ENCODE data around the gene NGF.
"Not testable (repeated sequence)": the region's sequence is repeated elsewhere in the genome, so short reads cannot be mapped to it uniquely, and the experiment has no call there.

The NGF gene

GRCh38 chr1:115337633-115338456 lies at the start of gene NGF:
TSS of gene NGF (minus strand) at chr1:115338249. CDS start at chr1:115286795, 51,454 bp downstream.
- no peak for DNase-seq (ENCODE audit: low read depth)

DNA sequence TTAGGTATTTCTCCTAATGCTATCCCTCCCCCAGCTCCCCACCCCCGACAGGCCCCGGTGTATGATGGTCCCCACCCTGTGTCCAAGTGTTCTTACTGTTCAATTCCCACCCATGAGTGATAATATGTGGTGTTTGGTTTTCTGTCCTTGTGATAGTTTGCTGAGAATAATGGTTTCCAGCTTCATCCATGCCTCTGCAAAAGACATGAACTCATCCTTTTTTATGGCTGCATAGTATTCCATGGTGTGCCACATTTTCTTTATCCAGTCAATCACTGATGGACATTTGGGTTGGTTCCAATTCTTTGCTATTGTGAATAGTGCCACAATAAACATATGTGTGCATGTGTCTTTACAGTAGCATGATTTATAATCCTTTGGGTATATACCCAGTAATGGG lies 45.4 kb upstream of the NGF start:
- not testable (repeated sequence) for DNase-seq (ENCODE audit: low read depth)

GRCh38 chr1:115379943-115380342 lies 41.9 kb upstream of the NGF start:
- no peak for DNase-seq (ENCODE audit: low read depth)

- DNase-seq (ENCODE audit: low read depth): no peak
Measured at GRCh38 chr1:115377411-115377810, 39.4 kb upstream of the NGF start.

GRCh38 chr1:115374598-115374997 lies 36.5 kb upstream of the NGF start:
- no peak for DNase-seq (ENCODE audit: low read depth)

GRCh38 chr1:115373305-115373704 lies 35.3 kb upstream of the NGF start:
- DNase-seq (ENCODE audit: low read depth): peak; percentile 82

- DNase-seq (ENCODE audit: low read depth): no peak
Measured at GRCh38 chr1:115365738-115366137, 27.7 kb upstream of the NGF start.

DNA sequence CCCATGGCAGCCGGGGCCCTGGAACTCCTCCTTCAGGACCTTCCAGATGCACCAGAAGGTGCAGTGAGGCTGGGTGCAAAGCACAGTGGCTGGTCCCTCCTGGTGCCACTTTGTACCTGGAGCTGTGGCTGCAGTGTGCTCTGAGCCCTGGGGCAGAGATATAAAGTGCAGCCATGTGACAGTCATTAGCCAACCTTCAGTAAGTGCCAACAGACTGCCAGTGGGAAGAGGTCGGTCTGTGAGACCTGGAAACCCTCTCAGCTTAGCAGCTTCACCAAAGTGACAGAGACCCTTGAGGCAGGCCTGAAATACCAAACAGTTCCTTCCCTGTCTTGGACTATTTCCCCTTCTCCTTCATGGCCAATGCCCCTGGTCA lies 26.7 kb upstream of the NGF start:
- DNase-seq (ENCODE audit: low read depth): no peak

GRCh38 chr1:115364046-115364779 lies 26.2 kb upstream of the NGF start:
- DNase-seq (ENCODE audit: low read depth): peak; percentile 56

GRCh38 chr1:115363171-115363570 lies 25.1 kb upstream of the NGF start:
- no peak for DNase-seq (ENCODE audit: low read depth)

DNA sequence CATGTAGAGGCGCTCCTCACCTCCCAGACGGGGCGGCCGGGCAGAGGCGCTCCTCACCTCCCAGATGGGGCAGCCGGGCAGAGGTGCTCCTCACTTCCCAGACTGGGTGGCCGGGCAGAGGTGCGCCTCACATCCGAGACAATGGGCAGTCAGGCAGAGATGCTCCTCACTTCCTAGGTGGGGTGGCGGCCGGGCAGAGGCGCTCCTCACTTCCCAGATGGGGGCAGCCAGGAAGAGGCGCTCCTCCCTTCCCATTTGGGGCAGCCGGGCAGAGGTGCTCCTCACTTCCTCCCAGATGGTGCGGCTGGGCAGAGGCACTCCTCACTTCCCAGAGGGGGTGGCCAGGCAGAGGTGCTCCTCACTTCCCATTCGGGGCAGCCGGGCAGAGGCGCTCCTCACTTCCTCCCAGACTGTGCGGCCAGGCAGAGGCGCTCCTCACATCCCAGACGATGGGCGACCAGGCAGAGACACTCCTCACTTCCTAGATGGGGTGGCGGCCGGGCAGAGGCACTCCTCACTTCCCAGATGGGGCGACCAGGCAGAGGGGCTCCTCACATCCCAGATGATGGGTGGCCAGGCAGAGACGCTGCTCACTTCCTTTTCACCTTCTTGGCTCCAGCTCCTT lies 22.6 kb upstream of the NGF start:
- not testable (repeated sequence) for DNase-seq (ENCODE audit: low read depth)

DNA sequence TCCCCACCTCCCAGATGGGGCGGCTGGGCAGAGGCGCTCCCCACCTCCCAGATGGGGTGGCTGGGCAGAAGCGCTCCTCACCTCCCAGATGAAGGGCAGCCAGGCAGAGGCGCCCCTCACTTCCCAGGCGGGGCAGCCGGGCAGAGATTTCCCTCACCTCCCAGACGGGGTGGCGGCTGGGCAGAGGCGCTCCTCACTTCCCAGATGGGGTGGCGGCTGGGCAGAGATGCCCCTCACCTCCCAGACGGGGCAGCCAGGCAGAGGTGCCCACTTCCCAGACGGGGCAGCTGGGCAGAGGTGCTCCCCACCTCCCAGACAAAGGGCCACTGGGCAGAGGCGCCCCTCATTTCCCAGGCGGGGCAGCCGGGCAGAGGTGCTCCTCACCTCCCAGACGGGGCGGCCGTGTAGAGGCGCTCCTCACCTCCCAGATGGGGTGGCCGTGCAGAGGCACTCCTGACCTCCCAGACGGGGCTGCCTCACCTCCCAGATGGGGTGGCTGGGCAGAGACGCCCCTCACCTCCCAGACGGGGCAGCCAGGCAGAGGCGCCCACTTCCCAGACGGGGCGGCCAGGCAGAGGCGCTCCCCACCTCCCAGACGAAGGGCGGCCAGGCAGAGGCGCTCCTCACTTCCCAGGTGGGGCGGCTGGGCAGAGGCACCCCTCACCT lies 21.9 kb upstream of the NGF start:
- DNase-seq (ENCODE audit: low read depth): not testable (repeated sequence)

DNA sequence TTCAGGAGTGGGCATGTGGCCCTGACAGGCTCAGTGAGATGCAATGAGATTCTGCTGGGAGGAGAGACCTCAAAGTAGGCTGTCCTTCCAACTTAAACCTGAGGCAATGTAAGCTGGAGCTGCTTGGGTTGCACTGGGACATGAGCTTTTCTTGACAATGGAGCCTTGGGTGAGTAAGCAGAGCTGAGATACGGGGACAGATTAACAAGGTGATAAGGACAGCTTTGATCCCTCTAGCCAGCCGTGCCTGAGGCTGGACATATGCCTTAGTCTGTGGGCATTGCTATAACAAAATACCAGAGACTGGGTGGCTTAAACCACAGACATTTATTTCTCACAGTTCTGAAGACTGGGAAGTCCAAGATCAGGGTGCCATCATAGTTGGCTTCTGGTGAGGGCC lies 18.3 kb upstream of the NGF start:
- DNase-seq (ENCODE audit: low read depth): no peak

DNA sequence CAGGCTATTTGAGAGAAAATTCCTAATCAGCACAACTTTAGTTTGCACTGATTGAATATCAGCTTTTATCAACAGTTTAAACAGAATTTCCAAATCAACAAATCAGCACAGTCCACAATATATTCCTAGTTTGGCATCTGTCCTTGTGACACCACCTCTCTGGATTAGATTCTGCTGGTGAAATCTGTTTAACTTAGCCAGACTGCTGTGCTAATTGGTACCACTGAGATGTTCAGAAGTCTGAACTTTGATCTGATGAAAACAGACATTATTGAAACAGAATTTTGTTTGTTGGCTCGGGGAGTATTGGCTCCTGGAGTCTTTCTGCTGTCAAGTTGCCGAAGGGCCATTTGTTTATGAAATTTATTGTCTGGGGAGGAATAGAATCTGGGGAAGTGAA lies 17.0 kb upstream of the NGF start:
- no peak for DNase-seq (ENCODE audit: low read depth)

DNA sequence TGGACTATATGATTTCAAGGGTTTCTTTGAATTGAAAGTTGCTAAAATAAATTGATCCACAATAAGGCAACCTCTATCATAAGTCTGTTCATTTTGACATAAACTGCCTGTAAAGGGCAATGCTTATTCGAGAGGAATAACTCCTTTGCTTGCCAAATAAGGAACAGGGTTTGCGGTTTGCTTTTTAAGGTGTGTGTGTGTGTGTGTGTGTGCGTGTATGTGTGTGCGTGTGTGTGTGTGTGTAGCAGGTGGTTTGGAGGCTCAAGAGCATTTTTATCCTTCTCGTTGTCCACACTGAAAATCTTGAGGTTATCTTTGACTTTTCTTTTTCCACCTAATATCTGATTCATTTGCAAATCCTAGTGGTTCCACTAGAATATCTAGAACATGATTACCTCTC lies 13.1 kb upstream of the NGF start:
- DNase-seq (ENCODE audit: low read depth): no peak

GRCh38 chr1:115348636-115349035 lies 10.6 kb upstream of the NGF start:
- DNase-seq (ENCODE audit: low read depth): no peak

DNA sequence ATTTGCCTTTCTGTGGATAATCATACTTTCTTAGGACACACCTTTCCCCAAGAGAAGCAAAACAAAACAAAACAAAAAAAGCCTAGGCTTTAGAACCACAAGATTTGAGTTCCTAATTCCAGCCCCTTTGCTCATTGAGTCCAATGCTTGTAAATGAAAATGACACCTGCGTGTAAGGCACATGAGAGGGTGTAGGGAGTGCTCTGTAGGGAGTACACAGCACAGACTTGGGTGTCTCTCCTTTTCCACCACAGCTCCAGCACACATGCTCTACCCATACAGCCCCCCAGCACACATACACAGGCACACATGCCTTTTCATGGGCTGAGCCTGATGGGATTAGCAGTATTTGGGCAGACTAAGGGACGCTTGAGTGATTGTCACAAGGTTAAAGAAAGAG lies 9.2 kb upstream of the NGF start:
- DNase-seq (ENCODE audit: low read depth): no peak

DNA sequence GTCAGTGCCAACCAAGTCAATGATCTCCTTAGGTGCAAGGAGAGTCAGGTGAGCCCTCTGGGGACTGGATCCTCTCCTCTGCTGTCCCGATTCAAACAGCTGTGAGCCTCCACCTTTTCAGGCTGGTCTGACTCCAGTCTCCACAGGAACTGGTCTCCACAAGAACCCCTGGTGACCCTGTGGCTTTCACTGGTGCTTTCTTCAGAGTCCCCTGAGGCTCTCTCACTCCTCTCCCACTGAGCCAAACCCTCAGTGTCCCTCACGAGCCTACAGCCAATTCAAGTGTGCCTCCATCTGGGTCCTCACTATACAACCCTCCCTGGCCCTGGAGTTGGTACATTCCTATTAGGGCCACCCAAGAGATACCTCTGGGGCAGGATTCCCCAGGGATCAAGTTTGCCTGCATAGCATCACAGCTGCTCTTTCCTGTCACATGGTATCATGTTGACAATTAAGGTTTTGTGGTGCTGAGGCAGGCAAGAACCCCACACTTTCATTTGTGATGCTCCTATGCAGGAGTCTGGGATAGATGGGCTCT lies 5.2 kb upstream of the NGF start:
- no peak for DNase-seq (ENCODE audit: low read depth)

GRCh38 chr1:115341948-115342347 lies 3.9 kb upstream of the NGF start:
- no peak for DNase-seq (ENCODE audit: low read depth)

DNA sequence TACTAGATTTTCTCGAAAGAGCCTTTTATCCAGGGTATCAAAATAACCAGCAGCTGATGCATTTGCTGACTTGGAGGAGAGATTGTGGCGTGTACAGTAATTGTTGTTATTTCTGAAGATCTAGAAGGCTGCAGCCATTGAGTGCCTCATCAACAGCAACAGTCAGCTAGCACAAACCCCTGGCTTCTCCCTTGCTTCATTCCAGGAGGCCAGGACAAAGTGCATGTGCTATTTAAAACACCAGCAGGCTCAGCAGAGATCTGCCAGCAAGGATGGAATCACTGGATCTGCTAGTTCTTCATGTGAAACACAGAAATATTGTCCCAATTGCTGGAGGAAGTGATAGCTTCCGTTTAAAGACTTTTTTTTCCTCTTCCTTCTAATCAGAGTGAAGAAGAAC lies 2.8 kb upstream of the NGF start:
- no peak for DNase-seq (ENCODE audit: low read depth)

- no peak for DNase-seq (ENCODE audit: low read depth)
Measured at GRCh38 chr1:115338457-115338820, 390 bp upstream of the NGF start.

DNA sequence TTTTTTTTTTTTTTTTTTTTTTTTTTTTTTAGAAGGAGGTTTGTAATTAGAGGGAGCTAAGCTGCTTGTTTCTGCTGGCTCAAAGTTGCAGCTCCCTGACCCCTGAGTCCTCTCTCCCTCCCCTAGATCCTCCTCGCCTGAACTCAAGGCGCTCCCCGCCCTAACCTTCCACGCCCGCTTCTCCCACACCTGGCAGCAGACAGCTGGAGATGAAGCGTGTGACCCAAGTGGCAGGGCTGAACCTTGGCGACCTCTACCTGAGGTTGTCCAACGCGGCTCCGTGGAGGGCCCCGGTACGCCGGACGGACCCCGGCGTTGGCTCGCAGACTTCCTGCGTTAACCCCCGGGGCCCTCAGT lies 795 bp downstream of the NGF start:
- no peak for DNase-seq (ENCODE audit: low read depth)
